Right lobe of liver (tissue), 4 donors: ENCODE measurements around the gene KRTAP2-3.

Experiments used
- POLR2A ChIP-seq: fragments of 450-650 bp; IDR thresholded peaks from one replicate; pipeline ENCODE4 v1.6.1; 2017; ENCODE audit warnings: antibody characterized with exemption, mild to moderate bottlenecking
- TF ChIP-seq, protein P1 (sequence below), 4 donors: fragments of 200-600 bp in 3 of 4; fragments of 450-650 bp in 1 of 4; IDR thresholded peaks; one replicate each; pipeline versions ENCODE4 v1.5.1 to v1.8.0; 2016 to 2022; ENCODE audit warnings: antibody characterized with exemption in 4 of 4, mild to moderate bottlenecking in 2 of 4
- donor health status: DM: no; HTN: no; CAD: no.
- donor health status: DM: no; HTN: no; CAD: no.
- donor health status: DM: no; HTN: yes; CAD: no.

GRCh38 chr17:41096055-41096454, 36.1 kb upstream of the KRTAP2-3 start:
- no peak for TF ChIP-seq POLR2A
- TF ChIP-seq, protein P1, sequence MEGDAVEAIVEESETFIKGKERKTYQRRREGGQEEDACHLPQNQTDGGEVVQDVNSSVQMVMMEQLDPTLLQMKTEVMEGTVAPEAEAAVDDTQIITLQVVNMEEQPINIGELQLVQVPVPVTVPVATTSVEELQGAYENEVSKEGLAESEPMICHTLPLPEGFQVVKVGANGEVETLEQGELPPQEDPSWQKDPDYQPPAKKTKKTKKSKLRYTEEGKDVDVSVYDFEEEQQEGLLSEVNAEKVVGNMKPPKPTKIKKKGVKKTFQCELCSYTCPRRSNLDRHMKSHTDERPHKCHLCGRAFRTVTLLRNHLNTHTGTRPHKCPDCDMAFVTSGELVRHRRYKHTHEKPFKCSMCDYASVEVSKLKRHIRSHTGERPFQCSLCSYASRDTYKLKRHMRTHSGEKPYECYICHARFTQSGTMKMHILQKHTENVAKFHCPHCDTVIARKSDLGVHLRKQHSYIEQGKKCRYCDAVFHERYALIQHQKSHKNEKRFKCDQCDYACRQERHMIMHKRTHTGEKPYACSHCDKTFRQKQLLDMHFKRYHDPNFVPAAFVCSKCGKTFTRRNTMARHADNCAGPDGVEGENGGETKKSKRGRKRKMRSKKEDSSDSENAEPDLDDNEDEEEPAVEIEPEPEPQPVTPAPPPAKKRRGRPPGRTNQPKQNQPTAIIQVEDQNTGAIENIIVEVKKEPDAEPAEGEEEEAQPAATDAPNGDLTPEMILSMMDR (IDR thresholded peaks at IDR 0.05), result no peak
